Measurements from ENCODE around the gene LMNTD2. TPM values are rescaled to one million over a fixed set of nuclear protein-coding genes. Genes with fewer than 3 reads are reported as not detected.
A peak's percentile ranks its signal among the peaks of the same experiment; 100 is the strongest.

The LMNTD2 gene
- total RNA-seq, 1 donor from 2014 or later = 16.6 TPM

DNA sequence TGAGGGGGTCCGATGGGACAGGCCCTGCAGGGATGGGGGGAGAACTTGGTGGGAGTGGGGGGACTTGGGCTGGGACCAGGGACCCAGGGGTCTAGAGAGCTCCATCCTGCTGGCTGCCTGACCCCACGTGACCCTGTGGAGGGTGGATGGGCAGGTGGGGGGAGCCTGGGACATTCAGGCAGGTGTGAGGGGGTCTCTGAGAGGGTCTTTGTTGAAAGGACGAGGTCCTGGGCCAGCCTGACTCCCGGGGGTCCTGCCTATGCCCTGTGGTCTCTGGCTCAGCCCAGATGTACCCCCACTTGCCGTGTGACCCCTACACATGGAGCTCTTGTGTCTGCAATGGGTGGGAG is 15.7 kb downstream of the LMNTD2 start:
- Mint-ChIP-seq H3K4me3 (no peak overlapping the region), H3K9me3 (no peaks in the 10 kb centered on the region), H3K4me1 (no peaks in the 10 kb centered on the region), H3K36me3 (peaks cover 1% of the 10 kb centered on the region), H3K27ac (no peak overlapping the region), H3K27me3 (ENCODE audit: low read depth) (no peaks in the 10 kb centered on the region)
- TF ChIP-seq, protein P1, sequence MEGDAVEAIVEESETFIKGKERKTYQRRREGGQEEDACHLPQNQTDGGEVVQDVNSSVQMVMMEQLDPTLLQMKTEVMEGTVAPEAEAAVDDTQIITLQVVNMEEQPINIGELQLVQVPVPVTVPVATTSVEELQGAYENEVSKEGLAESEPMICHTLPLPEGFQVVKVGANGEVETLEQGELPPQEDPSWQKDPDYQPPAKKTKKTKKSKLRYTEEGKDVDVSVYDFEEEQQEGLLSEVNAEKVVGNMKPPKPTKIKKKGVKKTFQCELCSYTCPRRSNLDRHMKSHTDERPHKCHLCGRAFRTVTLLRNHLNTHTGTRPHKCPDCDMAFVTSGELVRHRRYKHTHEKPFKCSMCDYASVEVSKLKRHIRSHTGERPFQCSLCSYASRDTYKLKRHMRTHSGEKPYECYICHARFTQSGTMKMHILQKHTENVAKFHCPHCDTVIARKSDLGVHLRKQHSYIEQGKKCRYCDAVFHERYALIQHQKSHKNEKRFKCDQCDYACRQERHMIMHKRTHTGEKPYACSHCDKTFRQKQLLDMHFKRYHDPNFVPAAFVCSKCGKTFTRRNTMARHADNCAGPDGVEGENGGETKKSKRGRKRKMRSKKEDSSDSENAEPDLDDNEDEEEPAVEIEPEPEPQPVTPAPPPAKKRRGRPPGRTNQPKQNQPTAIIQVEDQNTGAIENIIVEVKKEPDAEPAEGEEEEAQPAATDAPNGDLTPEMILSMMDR (IDR thresholded peaks at IDR 0.05; ENCODE audit: unreplicated experiment) = no peak
- DNase-seq (ENCODE audit: low spot score in 2 of 2, unreplicated experiment in 2 of 2) = no peak

DNA sequence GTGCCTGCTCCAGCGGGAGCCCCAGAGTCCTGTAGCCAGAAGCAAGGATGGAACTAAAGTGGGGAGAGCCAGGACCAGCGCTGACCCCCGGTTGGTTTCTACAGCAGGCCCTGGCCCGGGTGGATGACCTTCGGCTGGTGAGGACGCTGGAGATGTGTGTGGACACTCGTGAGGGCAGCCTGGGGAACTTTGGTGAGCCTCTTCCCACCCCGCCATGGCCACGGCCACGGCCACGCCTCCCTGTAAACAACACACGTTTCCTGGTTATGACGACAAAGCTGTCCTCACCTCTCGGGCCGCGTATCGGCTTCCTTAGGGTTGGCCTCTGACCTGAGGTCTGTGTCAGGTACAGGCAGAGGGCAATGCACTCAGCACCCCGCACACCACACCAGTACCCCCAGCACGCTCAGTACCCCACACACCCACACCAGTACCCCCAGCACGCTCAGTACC is 19.1 kb downstream of the LMNTD2 start:
- Mint-ChIP-seq H3K4me1 (peaks cover 4% of the 10 kb centered on the region), H3K4me3 (no peak overlapping the region), H3K9me3 (no peaks in the 10 kb centered on the region), H3K36me3 (peaks cover 1% of the 10 kb centered on the region), H3K27ac (no peak overlapping the region), H3K27me3 (ENCODE audit: low read depth) (peaks cover 11% of the 10 kb centered on the region)
- no peak for DNase-seq (ENCODE audit: low spot score in 2 of 2, unreplicated experiment in 2 of 2)
- TF ChIP-seq, protein P1 (IDR thresholded peaks at IDR 0.05; ENCODE audit: unreplicated experiment) = no peak

DNA sequence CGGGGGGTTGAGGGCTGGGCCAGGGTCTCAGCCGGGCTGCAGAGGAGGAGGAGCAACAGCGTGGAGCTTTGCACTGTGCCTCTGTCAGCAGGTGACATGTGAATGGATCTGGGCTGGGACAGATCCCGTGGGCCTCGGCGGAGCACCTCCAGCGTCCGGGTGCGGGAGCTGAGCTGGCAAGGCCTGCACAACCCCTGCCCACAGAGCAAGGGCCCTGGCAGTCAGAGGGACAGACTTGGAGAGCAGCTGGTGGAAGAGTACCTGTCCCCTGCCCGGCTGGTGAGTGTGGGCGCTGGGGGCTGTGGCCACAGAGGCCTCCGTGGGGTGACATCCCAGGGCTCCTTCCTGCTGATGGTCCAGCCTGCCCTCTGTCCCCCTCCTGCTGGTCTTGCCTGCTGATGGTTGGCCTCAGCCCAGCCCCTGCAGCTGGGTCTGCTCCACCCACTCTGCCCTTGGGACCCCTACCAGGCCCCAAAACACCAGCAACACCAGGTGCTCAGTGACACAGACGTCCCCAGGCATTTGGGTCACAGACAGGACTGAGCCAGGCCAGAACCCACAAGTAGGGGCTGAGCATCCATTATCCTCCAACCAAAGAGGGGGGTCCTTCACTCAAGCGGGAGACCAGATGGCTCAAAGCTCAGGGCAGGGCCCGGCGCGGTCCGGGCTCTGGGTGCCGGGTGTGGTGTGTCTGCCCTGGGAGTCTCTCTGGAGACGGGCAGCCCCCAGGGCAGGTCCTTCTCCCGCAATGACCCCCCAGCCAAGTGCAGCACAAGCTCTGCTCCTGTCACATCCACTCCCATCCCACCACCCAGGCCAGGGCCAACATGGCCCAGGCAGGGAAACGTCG is 19.7 kb downstream of the LMNTD2 start:
- Mint-ChIP-seq H3K27ac (no peak overlapping the region), H3K9me3 (no peaks in the 10 kb centered on the region), H3K36me3 (peaks cover 1% of the 10 kb centered on the region), H3K4me1 (peaks cover 8% of the 10 kb centered on the region), H3K4me3 (no peak overlapping the region), H3K27me3 (ENCODE audit: low read depth) (peaks cover 11% of the 10 kb centered on the region)
- TF ChIP-seq, protein P1 (IDR thresholded peaks at IDR 0.05; ENCODE audit: unreplicated experiment) = no peak
- no peak for DNase-seq (ENCODE audit: low spot score in 2 of 2, unreplicated experiment in 2 of 2)

DNA sequence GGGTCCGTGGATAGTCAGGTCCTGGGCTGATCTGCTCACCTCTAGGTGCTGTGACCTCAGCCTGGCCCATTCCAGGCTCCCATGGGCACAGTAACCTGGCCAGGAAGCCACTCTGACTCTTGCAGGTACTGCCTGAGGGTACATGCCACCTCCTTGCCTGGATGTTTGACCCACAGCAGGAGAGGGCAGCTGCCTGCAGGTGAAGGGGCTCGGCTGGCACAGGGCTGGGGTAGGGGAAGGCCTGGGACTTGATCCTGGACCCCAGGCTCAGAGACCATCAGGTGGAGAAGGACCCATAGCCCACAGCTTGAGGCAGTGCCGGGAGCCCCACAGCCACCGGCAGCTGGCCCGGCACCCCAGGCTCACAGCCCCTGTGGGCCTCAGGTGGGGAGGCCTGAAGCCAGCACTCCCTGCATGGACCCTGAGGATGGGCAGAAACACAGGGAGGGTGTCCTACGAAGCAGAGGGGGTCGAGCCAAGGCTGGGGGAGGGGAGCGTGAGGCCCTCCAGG is 20.5 kb downstream of the LMNTD2 start:
- H3K4me3 Mint-ChIP-seq = no peak overlapping the region
- peaks cover 8% of the 10 kb centered on the region for H3K4me1 Mint-ChIP-seq
- TF ChIP-seq, protein P1 (IDR thresholded peaks at IDR 0.05; ENCODE audit: unreplicated experiment) = no peak
- peaks cover 11% of the 10 kb centered on the region for H3K27me3 Mint-ChIP-seq (ENCODE audit: low read depth)
- peaks cover 1% of the 10 kb centered on the region for H3K36me3 Mint-ChIP-seq
- H3K27ac Mint-ChIP-seq = no peak overlapping the region
- no peak for DNase-seq (ENCODE audit: low spot score in 2 of 2, unreplicated experiment in 2 of 2)
- no peaks in the 10 kb centered on the region for H3K9me3 Mint-ChIP-seq

DNA sequence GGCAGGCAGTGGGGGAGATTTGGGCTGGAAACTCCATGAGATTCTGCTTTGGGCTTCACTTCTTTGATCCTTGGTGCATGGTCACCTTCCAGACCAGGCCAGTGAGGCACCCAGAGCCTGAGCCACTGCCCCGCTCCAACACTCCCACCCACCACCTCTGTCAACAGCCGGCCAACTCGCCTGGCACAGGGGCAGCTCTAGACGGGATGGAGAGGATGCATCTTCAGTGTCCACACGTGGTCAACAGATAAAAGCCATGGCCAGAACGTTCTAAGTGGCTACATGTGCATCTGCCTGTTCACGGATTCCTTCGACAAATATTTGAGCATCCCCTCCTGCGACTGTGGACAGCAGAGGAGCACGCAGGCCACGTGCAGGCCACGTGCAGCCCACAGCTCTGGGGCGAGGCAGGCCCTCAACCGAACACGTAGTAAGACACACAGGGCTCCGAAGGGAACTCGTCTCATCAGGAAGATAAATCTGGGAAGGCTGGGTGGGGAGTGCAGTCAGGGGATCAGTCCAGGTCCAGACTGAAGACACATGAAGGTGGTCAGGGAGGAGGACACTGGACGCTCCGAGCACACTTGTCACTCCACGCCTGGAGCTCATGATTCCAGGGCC is 22.0 kb downstream of the LMNTD2 start:
- TF ChIP-seq, protein P1 (IDR thresholded peaks at IDR 0.05; ENCODE audit: unreplicated experiment) = no peak
- Mint-ChIP-seq H3K4me3 (peak overlapping the region; percentile 15), H3K27me3 (ENCODE audit: low read depth) (peaks cover 11% of the 10 kb centered on the region), H3K9me3 (no peaks in the 10 kb centered on the region), H3K36me3 (peaks cover 1% of the 10 kb centered on the region), H3K27ac (no peak overlapping the region), H3K4me1 (peaks cover 8% of the 10 kb centered on the region)
- DNase-seq (ENCODE audit: low spot score in 2 of 2, unreplicated experiment in 2 of 2) = no peak
